Liver (tissue), 9 donors: ENCODE results near the gene SNX19. TPM values are rescaled to one million over a fixed set of nuclear protein-coding genes. Genes with fewer than 3 reads are reported as not detected.

Source experiments
- DNase-seq: peaks from one replicate; pipeline ENCODE4 v3.0.0-alpha.2; 2017; ENCODE audit warnings: low spot score
- H3K27ac ChIP-seq, 2 donors: one replicate each; pipeline ENCODE4 v1.7.0; 2013; ENCODE audit warnings: inconsistent platforms in 2 of 2, low read length in 2 of 2, control low read depth in 1 of 2, low read depth in 1 of 2, mild to moderate bottlenecking in 1 of 2
- H3K27me3 ChIP-seq, 4 donors: one replicate each; pipeline versions ENCODE4 v1.6.1 to v1.7.0; 2013; ENCODE audit warnings: low read length in 3 of 4, inconsistent platforms in 1 of 4, mild to moderate bottlenecking in 1 of 4, moderate library complexity in 1 of 4; ENCODE audit not compliant: control insufficient read depth in 4 of 4, insufficient read depth in 4 of 4
- H3K36me3 ChIP-seq, 4 donors: one replicate each; pipeline versions ENCODE4 v1.6.1 to v1.7.0; 2013; ENCODE audit warnings: low read length in 3 of 4, mild to moderate bottlenecking in 3 of 4, low read depth in 1 of 4, moderate library complexity in 1 of 4; ENCODE audit not compliant: control insufficient read depth in 4 of 4, insufficient read depth in 3 of 4
- H3K4me1 ChIP-seq, 4 donors: one replicate each; pipeline versions ENCODE4 v1.6.1 to v1.7.0; 2013; ENCODE audit warnings: low read length in 3 of 4, mild to moderate bottlenecking in 3 of 4, moderate library complexity in 1 of 4; ENCODE audit not compliant: control insufficient read depth in 4 of 4, insufficient read depth in 4 of 4
- H3K4me3 ChIP-seq, 3 donors: one replicate each; pipeline versions ENCODE4 v1.6.1 to v1.7.0; 2013; ENCODE audit warnings: low read length in 3 of 3, control low read depth in 1 of 3, low read depth in 1 of 3, mild to moderate bottlenecking in 1 of 3
- H3K9ac ChIP-seq, 2 donors: one replicate each; pipeline ENCODE4 v1.7.0; 2013; ENCODE audit warnings: low read length in 2 of 2, mild to moderate bottlenecking in 2 of 2, moderate library complexity in 2 of 2, control low read depth in 1 of 2, low read depth in 1 of 2
- H3K9me3 ChIP-seq, 4 donors: one replicate each; pipeline versions ENCODE4 v1.6.1 to v1.7.0; 2013; ENCODE audit warnings: low read length in 3 of 4; ENCODE audit not compliant: control insufficient read depth in 4 of 4
- EGR1 ChIP-seq, 2 donors: IDR thresholded peaks; 2 replicates each; pipeline ENCODE4 v1.6.1; 2016 to 2018; ENCODE audit warnings: antibody characterized with exemption in 2 of 2, low read depth in 2 of 2
- FOXA1 ChIP-seq: IDR thresholded peaks from 2 replicates; pipeline ENCODE4 v1.6.1; 2016; ENCODE audit warnings: antibody characterized with exemption
- FOXA2 ChIP-seq: IDR thresholded peaks from 2 replicates; pipeline ENCODE4 v1.6.1; 2016; ENCODE audit warnings: antibody characterized with exemption
- GABPA ChIP-seq, 2 donors: IDR thresholded peaks in 1 of 2; conservative IDR thresholded peaks in 1 of 2; 2 replicates each; pipeline ENCODE4 v1.6.1; 2016; ENCODE audit warnings: antibody characterized with exemption in 2 of 2, mild to moderate bottlenecking in 1 of 2, moderate library complexity in 1 of 2
- HNF4A ChIP-seq, 2 donors: conservative IDR thresholded peaks; 2 replicates each; pipeline ENCODE4 v1.6.1; 2016; ENCODE audit warnings: antibody characterized with exemption in 2 of 2, mild to moderate bottlenecking in 2 of 2
- HNF4G ChIP-seq: IDR thresholded peaks from 2 replicates; pipeline ENCODE4 v1.6.1; 2016; ENCODE audit warnings: antibody characterized with exemption
- JUND ChIP-seq, 2 donors: IDR thresholded peaks; 2 replicates each; pipeline ENCODE4 v1.6.1; 2016; ENCODE audit warnings: antibody characterized with exemption in 2 of 2
- NR2F2 ChIP-seq: IDR thresholded peaks from 2 replicates; pipeline ENCODE4 v1.6.1; 2016; ENCODE audit warnings: antibody characterized with exemption
- RAD21 ChIP-seq, 2 donors: IDR thresholded peaks; 2 replicates each; pipeline ENCODE4 v1.6.1; 2016; ENCODE audit warnings: antibody characterized with exemption in 2 of 2, mild to moderate bottlenecking in 2 of 2
- RXRA ChIP-seq, 2 donors: IDR thresholded peaks; 2 replicates each; pipeline ENCODE4 v1.6.1; 2017 to 2018; ENCODE audit warnings: antibody characterized with exemption in 2 of 2, mild to moderate bottlenecking in 1 of 2
- SP1 ChIP-seq: IDR thresholded peaks from 2 replicates; pipeline ENCODE4 v1.6.1; 2018; ENCODE audit warnings: antibody characterized with exemption, mild to moderate bottlenecking
- TAF1 ChIP-seq: conservative IDR thresholded peaks from 2 replicates; pipeline ENCODE4 v1.6.1; 2016; ENCODE audit warnings: antibody characterized with exemption, mild to moderate bottlenecking
- YY1 ChIP-seq: IDR thresholded peaks from 2 replicates; pipeline ENCODE4 v1.6.1; 2016; ENCODE audit warnings: antibody characterized with exemption, mild to moderate bottlenecking
- WGBS: extraction: QIAGEN DNeasy Blood & Tissue Kit; methylation state at CpG from one replicate; pipeline ENCODE4 v1.1.7; 2013; 5-methylcytosine and 5-hydroxymethylcytosine counted together
- polyA plus RNA-seq, 2 donors: library from polyadenylated mRNA; stranded (reverse) in 1 of 2; unstranded in 1 of 2; fragments of 200-250 nt in 1 of 2; fragments of >200 nt in 1 of 2; fragmentation: Nextera tagmentation in 1 of 2; extraction: Ambion mirVana in 1 of 2; gene quantifications; one replicate each; pipeline versions ENCODE4 v1.2.1 to v1.2.3, GENCODE V29; 2013 to 2015
- total RNA-seq, 2 donors: library from RNA; depleted of rRNA; stranded (reverse); fragments of >200 nt; gene quantifications; one replicate each; pipeline ENCODE4 v1.2.3, GENCODE V29; 2014
- TF ChIP-seq, protein P1 (sequence below): IDR thresholded peaks from 2 replicates; pipeline ENCODE4 v1.6.1; 2016; ENCODE audit warnings: antibody characterized with exemption
- TF ChIP-seq, protein P2 (sequence below): fragments of 150-350 bp; IDR thresholded peaks from 2 replicates; pipeline ENCODE4 v1.5.1; 2017; ENCODE audit warnings: improper control_type of control experiment, low read depth, low read length; ENCODE audit not compliant: missing input control
- TF ChIP-seq, protein P3 (sequence below): IDR thresholded peaks from 2 replicates; pipeline ENCODE4 v1.6.1; 2016; ENCODE audit warnings: antibody characterized with exemption
- TF ChIP-seq, protein P4 (sequence below): IDR thresholded peaks from 2 replicates; pipeline ENCODE4 v1.6.1; 2016; ENCODE audit warnings: antibody characterized with exemption, mild to moderate bottlenecking
- TF ChIP-seq, protein P5 (sequence below): IDR thresholded peaks from 2 replicates; pipeline ENCODE4 v1.6.1; 2016; ENCODE audit warnings: antibody characterized with exemption
- donor health status: healthy.
- donor health status: healthy.
- donor health status: healthy.
- donor health status: healthy.
- donor health status: healthy.

Gene SNX19
- total and polyA plus RNA-seq, 4 donors = 16.5 to 94.5 (median 32.7) TPM

DNA sequence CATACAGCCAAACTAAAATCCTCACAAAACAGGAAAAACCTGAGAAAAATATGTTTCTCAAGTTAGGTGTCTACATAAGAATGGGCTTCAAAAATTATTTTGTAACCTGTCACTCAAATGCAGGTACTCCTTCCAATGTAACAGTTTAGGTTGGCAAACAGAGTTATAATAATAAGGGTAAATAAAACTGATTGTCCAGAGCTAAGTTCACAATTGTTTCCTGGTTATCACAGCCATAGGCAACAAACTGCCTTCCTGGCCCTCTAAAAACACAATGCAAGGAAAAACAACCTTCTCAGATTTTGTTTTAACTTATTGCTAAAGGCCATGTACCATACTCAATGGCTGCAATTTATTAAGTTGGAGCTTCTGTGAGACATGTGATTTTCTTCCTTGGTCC is 36.4 kb downstream of the SNX19 start (continued):
- TF ChIP-seq JUND (IDR thresholded peaks at IDR 0.05) = no peak
- no peak for TF ChIP-seq NR2F2

DNA sequence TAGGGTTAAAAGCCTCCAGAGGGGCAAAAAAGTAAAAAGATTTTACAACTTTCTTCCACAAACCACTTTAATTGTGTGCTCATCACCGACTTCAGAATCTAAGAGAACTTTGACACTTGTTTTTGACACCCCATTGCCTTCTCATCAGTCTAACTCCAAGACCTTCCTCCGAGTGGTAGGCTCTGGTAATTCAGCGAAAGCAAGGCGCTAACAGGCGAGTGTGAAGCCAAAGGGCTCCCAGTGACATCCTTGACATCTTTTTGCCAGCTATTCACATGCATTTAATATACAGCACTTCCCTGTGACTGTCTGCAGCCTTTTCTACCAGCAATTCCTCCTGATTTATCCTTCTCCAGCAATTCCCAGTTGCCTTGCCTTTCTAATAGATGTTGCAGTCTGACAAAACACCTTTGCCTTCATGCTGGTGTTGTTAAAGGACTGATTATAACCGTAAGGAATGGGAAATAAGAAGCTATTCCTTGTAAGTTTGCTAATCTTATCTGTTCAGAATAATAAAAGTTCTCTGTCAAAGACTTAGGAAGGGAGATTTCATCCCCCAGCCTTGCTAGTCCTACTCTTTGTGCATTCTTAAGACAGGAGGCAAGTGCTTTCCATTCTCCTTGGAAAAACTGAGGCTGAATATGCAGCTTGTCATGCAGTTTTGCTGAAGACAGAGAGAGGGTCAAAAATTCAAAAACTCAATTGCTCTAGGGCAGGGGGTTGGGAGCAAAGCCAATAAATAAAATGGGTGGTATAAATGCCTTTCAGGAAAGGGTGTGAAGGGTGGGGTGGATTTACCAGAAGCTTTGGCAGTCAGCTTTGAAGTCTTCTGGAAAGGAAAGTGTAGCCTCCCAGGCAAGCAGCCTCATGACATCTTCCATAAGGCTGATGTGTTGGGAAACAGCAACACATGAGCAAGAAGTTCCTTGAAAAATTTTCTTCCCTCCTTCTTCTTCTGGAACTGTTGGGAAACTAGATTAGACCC is 39.1 kb downstream of the SNX19 start:
- Histone ChIP-seq H3K9me3 (no peaks in the 10 kb centered on the region), H3K4me3 (no peak overlapping the region), H3K27me3 (no peaks in the 10 kb centered on the region), H3K27ac (no peak overlapping the region), H3K9ac (no peak overlapping the region), H3K4me1 (no peaks in the 10 kb centered on the region), H3K36me3 (peaks cover 4 to 63% (median 52%) of the 10 kb centered on the region in 4 donors)
- 87% methylated on average over 6 of the region's 6 CpGs for WGBS
- TF ChIP-seq GABPA (IDR thresholded peaks at IDR 0.05 in 1 of 2, conservative IDR thresholded peaks at IDR 0.05 in 1 of 2) = no peak
- TF ChIP-seq, protein P1, sequence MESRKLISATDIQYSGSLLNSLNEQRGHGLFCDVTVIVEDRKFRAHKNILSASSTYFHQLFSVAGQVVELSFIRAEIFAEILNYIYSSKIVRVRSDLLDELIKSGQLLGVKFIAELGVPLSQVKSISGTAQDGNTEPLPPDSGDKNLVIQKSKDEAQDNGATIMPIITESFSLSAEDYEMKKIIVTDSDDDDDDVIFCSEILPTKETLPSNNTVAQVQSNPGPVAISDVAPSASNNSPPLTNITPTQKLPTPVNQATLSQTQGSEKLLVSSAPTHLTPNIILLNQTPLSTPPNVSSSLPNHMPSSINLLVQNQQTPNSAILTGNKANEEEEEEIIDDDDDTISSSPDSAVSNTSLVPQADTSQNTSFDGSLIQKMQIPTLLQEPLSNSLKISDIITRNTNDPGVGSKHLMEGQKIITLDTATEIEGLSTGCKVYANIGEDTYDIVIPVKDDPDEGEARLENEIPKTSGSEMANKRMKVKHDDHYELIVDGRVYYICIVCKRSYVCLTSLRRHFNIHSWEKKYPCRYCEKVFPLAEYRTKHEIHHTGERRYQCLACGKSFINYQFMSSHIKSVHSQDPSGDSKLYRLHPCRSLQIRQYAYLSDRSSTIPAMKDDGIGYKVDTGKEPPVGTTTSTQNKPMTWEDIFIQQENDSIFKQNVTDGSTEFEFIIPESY = no peak
- no peak for TF ChIP-seq SP1
- no peak for TF ChIP-seq HNF4A (conservative IDR thresholded peaks at IDR 0.05)
- TF ChIP-seq NR2F2 = no peak
- TF ChIP-seq, protein P2, sequence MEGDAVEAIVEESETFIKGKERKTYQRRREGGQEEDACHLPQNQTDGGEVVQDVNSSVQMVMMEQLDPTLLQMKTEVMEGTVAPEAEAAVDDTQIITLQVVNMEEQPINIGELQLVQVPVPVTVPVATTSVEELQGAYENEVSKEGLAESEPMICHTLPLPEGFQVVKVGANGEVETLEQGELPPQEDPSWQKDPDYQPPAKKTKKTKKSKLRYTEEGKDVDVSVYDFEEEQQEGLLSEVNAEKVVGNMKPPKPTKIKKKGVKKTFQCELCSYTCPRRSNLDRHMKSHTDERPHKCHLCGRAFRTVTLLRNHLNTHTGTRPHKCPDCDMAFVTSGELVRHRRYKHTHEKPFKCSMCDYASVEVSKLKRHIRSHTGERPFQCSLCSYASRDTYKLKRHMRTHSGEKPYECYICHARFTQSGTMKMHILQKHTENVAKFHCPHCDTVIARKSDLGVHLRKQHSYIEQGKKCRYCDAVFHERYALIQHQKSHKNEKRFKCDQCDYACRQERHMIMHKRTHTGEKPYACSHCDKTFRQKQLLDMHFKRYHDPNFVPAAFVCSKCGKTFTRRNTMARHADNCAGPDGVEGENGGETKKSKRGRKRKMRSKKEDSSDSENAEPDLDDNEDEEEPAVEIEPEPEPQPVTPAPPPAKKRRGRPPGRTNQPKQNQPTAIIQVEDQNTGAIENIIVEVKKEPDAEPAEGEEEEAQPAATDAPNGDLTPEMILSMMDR = no peak
- TF ChIP-seq RAD21 (IDR thresholded peaks at IDR 0.05) = no peak
- no peak for TF ChIP-seq FOXA2
- TF ChIP-seq FOXA1 = no peak
- TF ChIP-seq YY1 = no peak
- no peak for TF ChIP-seq HNF4G
- TF ChIP-seq, protein P3, sequence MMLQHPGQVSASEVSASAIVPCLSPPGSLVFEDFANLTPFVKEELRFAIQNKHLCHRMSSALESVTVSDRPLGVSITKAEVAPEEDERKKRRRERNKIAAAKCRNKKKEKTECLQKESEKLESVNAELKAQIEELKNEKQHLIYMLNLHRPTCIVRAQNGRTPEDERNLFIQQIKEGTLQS = no peak
- TF ChIP-seq, protein P4, sequence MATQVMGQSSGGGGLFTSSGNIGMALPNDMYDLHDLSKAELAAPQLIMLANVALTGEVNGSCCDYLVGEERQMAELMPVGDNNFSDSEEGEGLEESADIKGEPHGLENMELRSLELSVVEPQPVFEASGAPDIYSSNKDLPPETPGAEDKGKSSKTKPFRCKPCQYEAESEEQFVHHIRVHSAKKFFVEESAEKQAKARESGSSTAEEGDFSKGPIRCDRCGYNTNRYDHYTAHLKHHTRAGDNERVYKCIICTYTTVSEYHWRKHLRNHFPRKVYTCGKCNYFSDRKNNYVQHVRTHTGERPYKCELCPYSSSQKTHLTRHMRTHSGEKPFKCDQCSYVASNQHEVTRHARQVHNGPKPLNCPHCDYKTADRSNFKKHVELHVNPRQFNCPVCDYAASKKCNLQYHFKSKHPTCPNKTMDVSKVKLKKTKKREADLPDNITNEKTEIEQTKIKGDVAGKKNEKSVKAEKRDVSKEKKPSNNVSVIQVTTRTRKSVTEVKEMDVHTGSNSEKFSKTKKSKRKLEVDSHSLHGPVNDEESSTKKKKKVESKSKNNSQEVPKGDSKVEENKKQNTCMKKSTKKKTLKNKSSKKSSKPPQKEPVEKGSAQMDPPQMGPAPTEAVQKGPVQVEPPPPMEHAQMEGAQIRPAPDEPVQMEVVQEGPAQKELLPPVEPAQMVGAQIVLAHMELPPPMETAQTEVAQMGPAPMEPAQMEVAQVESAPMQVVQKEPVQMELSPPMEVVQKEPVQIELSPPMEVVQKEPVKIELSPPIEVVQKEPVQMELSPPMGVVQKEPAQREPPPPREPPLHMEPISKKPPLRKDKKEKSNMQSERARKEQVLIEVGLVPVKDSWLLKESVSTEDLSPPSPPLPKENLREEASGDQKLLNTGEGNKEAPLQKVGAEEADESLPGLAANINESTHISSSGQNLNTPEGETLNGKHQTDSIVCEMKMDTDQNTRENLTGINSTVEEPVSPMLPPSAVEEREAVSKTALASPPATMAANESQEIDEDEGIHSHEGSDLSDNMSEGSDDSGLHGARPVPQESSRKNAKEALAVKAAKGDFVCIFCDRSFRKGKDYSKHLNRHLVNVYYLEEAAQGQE = no peak
- TF ChIP-seq, protein P5, sequence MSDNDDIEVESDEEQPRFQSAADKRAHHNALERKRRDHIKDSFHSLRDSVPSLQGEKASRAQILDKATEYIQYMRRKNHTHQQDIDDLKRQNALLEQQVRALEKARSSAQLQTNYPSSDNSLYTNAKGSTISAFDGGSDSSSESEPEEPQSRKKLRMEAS = no peak
- TF ChIP-seq RXRA (IDR thresholded peaks at IDR 0.05) = no peak
- TF ChIP-seq TAF1 = no peak
- no peak for TF ChIP-seq JUND (IDR thresholded peaks at IDR 0.05)
- TF ChIP-seq EGR1 (IDR thresholded peaks at IDR 0.05; ENCODE audit: low read depth in 2 of 2) = no peak
- DNase-seq = no peak
